Hematopoietic multipotent progenitor cell treated with erythropoietin and hydrocortisone succinate and interleukin-3 and kit ligand, for 6 days (in vitro differentiated cells): ENCODE results near the gene GABRR3.

ENCODE experiments used
- DNase-seq: peaks from one replicate; pipeline ENCODE4 v3.0.0-alpha.2; 2015

The GABRR3 gene

GRCh38 chr3:98035208-98035607, at the start of gene GABRR3:
TSS of gene GABRR3 (minus strand) at chr3:98035315. CDS start at chr3:98034987, 328 bp downstream.
- no peak for DNase-seq

GRCh38 chr3:98073486-98073885, 38.4 kb upstream of the GABRR3 start:
- no peak for DNase-seq

DNA sequence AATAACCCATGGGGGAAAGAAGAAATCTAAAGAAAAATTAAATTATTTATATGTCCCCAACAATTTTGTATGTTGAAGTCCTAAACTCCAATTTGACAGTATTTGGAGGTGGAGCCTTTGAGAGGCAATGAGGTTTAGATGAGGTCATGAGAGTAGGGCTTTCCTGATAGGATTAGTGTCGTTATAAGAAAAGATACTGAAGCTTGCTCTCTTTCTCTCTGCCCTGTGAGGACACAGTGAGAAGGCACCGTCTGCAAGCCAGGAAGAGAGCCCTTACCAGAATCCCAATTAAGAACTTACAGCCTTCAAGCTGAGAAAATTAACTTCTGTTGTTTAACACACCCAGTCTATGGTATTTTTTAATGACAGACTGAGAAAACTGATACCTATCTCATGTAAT, 35.7 kb upstream of the GABRR3 start:
- DNase-seq: no peak

- peak; percentile 4 for DNase-seq
Observed at GRCh38 chr3:98068824-98069223, 33.7 kb upstream of the GABRR3 start.

- peak; percentile 24 for DNase-seq
Observed at GRCh38 chr3:98058244-98058960, 23.3 kb upstream of the GABRR3 start.

GRCh38 chr3:98057631-98058030, 22.5 kb upstream of the GABRR3 start:
- DNase-seq: no peak

DNA sequence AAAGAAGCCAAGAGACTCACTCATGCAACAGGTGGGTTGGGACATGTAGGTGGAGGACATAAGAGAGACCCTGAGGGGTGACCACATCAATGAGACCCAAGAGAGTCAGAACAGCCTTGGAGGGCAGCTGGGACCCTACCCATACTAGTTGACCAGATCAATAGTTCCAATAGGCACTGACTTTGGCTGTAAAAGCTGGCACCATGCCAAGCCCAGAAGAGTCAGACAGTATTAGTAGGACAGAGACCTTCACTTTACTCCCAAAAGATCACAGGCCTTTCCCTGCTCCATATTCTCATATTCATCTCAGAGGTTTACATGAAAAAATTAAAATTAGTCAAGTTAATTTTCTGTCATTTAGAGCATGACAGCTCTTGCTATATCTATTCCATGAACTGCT, 20.9 kb upstream of the GABRR3 start:
- no peak for DNase-seq

- DNase-seq: no peak
Observed at GRCh38 chr3:98049271-98049670, 14.2 kb upstream of the GABRR3 start.

- DNase-seq: peak; percentile 43
Observed at GRCh38 chr3:98048586-98048985, 13.5 kb upstream of the GABRR3 start.

- no peak for DNase-seq
Observed at GRCh38 chr3:98041350-98041749, 6.2 kb upstream of the GABRR3 start.

- DNase-seq: peak; percentile 89
Observed at GRCh38 chr3:98039322-98040024, 4.4 kb upstream of the GABRR3 start.

GRCh38 chr3:98038876-98039275, 3.8 kb upstream of the GABRR3 start:
- DNase-seq: no peak

GRCh38 chr3:98038286-98038685, 3.2 kb upstream of the GABRR3 start:
- DNase-seq: no peak

DNA sequence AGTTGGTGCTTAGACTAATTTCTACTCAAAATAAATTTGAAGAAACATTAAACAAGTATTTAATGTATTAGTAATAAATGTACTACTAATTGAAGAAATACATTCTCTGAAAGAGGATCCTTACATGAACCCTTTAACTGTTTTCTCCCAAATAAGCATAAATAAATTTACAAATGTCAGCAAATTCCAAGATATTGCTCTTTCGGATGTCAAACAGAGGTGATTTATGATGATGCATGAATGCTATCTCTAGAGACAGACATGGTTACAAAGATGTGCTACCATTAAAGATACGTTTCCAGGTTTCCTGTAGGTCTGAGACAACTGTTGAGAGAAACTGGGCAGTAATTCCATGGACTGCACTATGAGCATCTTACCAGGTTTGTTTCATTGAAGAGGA, 629 bp downstream of the GABRR3 start:
- no peak for DNase-seq

GRCh38 chr3:98034036-98034435, 1.1 kb downstream of the GABRR3 start:
- no peak for DNase-seq

DNA sequence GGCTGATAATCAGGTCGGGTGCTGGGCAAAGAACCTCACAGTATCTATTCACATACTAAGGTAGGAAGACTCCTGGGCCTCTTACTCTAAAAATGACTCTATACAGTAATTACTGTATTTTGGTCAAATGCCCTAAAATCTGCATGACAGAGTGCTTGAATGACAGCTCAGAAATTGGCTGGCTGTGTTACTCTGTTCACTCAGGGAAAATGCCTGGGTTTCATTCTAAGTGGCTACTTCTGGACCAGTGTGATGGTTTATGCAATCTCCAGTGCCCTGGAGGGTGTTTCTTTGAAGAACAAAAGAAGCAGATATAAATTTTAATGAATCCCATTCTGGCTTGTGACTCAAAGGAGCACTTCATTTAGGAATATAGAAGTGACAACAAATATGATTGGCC, 2.2 kb downstream of the GABRR3 start:
- no peak for DNase-seq

DNA sequence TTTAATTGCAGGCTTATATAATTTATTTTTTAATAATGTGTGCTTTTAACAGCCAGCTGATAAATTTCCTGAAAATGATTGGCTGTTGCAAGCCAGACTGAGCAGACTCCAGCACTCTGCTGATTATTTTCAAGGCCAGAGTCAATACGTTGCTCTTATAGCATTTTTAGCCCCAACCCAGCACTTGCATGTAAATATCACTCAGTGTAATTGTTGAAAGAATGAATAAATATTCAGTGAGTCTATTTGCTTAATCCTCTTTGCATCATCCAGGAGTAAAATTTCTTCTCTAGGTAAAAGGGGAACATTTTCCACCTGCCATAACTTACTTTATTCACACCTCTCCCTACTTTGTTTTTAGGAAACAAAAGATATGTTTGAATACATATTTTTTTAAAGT, 2.9 kb downstream of the GABRR3 start:
- DNase-seq: no peak

GRCh38 chr3:98029083-98029482, 6.0 kb downstream of the GABRR3 start:
- DNase-seq: no peak

- no peak for DNase-seq
Observed at GRCh38 chr3:98027085-98027446, 8.0 kb downstream of the GABRR3 start.

DNA sequence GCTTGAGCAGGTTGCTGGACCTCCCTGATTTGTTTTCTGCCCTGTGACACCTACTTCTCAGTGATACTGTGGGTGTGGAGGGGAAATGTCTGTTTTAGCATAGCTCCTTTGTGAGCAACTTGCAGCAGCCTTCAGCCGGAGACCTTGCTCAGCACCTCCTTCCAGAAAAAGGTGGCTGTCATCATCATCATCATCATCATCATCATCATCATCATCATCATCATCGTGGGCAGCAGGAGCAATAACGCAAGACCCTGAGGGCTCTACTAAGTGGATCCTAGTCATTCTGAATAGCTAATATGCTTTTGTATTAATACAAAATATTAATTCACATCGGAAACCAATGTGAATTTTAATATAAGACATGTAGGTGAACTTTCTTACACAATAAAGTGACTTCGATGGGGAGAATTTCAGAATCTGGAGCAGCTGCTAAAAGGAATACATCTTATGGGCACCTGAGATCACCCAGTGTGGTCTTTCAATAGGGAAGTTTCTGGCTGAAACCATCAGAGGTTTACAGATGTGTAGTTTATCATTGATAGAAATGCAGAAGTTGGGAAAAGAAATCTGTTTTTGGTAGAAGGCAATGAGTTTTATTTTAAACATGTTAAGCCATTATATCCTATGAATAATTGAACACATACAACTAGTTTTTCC, 8.6 kb downstream of the GABRR3 start:
- no peak for DNase-seq

DNA sequence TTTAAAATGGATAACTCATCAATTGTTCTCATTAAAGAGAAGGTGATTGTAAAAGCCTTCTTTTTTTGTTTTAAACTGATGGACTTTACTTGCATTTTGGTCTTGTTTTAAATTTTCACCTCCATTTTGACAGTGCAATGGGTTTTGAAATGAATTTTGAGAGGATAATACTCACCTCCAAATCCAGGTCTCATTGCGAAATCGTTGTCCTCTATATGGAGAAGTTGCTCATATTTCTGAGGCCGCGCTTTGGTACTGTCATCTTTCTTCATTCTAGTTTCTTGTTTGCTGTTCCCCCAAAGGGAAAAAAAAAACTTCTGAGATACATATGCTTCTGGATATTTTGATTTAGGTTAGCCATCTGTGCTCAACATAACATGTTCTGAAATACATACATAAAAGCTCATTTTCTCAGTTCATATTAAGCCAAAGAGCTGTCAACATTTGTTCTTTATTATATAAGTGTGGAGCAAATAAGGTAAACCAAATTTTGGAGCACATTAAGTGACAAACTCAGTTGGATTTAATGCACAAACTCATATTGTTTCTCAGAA, 9.6 kb downstream of the GABRR3 start:
- no peak for DNase-seq

DNA sequence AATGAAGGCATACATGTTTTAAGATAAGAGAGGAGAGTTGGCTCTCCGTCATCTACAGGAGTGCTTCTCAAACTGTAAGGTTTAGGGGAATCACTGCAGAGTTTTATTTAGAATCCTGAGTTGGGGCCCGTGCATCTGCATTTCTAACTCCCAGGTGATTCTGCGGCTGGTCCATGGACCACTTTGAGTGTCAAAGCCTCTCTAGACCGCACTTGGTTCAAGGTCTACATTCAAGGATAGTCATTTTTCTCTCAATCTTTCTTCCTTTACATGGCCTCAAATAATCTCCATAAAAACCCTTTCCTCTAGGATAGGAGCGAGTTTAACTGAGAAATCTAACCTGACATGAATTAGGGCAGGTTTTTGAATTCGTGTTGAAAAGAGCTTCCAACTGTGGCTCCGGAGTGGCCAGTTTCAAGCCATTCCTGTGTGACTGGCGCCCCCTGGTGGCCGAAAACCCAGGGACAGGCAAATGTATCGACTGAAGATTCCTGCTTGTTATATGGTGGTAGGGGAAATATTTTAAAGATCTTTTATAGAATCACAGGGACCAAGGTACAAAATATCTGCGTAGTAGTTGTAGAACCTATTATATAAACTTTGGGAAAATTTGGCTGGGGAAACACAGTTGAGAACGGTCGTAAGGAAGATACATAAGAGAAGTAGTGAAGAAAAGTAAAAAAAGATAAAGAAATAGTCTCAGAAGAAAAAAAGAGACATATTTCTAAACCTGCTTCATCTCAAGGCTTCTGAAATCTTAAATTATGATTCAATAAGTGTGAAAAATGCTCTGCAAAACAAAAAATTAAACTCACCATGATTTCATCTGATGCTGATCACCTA, 11.9 kb downstream of the GABRR3 start:
- peak; percentile 85 for DNase-seq
